AG04450 (cell line): ENCODE results near the gene UBE2E2. TPM values are rescaled to one million over a fixed set of nuclear protein-coding genes. Genes with fewer than 3 reads are reported as not detected.

Experiments used
- CTCF ChIA-PET: fragments of 300-600, 350-600 bp; formaldehyde crosslinking; extraction: SDS; loops from one replicate; lab custom pipeline; 2022; ENCODE audit warnings: antibody characterized with exemption, inconsistent platforms; lab: Charles Lee
- POLR2A ChIA-PET: fragments of 350-600 bp; formaldehyde crosslinking; extraction: SDS; loops from one replicate; lab custom pipeline; 2021; ENCODE audit warnings: antibody characterized with exemption, inconsistent platforms; lab: Yijun Ruan, JAX
- DNase-seq: peaks from one replicate; pipeline ENCODE4 v3.0.0-alpha.2; 2011; ENCODE audit warnings: low read depth, low spot score
- H3K27ac ChIP-seq: one replicate; pipeline ENCODE4 v1.5.1; 2012; ENCODE audit warnings: low read depth, low read length, control low read depth
- H3K27me3 ChIP-seq: one replicate; pipeline ENCODE4 v1.6.0; 2012; ENCODE audit warnings: low read length; ENCODE audit not compliant: control insufficient read depth, insufficient read depth
- H3K4me3 ChIP-seq: 2 replicates; pipeline ENCODE4 v1.5.1; 2011; ENCODE audit warnings: mild to moderate bottlenecking, low read depth, low read length, control low read depth
- H3K9me3 ChIP-seq: 2 replicates; pipeline ENCODE4 v1.5.1; 2012; ENCODE audit warnings: low read length; ENCODE audit not compliant: control insufficient read depth, insufficient read depth
- polyA plus RNA-seq: library from polyadenylated mRNA; depleted of rRNA; stranded (reverse); fragments of >200 nt; gene quantifications from 2 replicates; pipeline ENCODE4 v1.2.3, GENCODE V29; 2011
- TF ChIP-seq, protein P1 (sequence below): IDR thresholded peaks from 2 replicates; pipeline ENCODE4 v1.5.1; 2011; ENCODE audit warnings: low read depth, low read length, control low read depth, inconsistent platforms

The UBE2E2 gene
- polyA plus RNA-seq, 1 experiment = 43.2 TPM

DNA sequence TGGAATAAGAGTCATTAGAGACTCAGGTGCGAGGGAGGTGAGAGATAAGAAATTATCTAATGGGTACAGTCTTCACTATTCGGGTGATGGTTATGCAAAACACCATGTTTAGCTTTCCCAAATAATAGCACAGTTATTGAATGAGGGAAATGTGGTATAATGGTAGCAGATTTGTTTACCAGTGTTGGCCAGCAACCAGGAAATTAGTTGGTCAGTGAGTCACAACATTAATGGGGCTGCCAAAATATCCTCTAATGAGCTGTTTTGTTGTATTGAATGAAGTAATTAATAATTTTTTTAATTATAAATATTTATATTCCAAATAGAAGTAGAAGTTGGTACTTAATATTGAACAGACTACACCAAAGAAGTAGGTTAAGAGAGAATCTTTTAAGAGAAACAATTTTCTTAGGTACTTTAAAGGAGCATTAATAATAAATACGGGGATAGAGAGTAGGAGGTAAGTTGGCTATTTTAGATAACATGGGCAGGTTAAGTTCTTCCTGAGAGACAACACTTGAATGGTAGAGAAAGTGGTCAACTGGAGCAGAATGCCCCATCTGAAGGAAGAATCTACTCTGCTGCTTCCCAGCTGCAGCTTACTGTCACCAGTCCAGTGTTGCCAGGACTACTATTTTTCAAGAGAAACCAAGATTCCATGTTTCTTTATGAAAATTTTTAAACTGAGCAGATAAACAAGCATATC is 218.8 kb downstream of the UBE2E2 start:
- H3K4me3 ChIP-seq = no peak overlapping the region
- no peak overlapping the region for H3K27ac ChIP-seq
- TF ChIP-seq, protein P1, sequence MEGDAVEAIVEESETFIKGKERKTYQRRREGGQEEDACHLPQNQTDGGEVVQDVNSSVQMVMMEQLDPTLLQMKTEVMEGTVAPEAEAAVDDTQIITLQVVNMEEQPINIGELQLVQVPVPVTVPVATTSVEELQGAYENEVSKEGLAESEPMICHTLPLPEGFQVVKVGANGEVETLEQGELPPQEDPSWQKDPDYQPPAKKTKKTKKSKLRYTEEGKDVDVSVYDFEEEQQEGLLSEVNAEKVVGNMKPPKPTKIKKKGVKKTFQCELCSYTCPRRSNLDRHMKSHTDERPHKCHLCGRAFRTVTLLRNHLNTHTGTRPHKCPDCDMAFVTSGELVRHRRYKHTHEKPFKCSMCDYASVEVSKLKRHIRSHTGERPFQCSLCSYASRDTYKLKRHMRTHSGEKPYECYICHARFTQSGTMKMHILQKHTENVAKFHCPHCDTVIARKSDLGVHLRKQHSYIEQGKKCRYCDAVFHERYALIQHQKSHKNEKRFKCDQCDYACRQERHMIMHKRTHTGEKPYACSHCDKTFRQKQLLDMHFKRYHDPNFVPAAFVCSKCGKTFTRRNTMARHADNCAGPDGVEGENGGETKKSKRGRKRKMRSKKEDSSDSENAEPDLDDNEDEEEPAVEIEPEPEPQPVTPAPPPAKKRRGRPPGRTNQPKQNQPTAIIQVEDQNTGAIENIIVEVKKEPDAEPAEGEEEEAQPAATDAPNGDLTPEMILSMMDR = no peak
- H3K9me3 ChIP-seq = no peaks in the 10 kb centered on the region
- no peaks in the 10 kb centered on the region for H3K27me3 ChIP-seq
- POLR2A ChIA-PET = no interaction called here
- CTCF ChIA-PET = no interaction called here
- DNase-seq = no peak

DNA sequence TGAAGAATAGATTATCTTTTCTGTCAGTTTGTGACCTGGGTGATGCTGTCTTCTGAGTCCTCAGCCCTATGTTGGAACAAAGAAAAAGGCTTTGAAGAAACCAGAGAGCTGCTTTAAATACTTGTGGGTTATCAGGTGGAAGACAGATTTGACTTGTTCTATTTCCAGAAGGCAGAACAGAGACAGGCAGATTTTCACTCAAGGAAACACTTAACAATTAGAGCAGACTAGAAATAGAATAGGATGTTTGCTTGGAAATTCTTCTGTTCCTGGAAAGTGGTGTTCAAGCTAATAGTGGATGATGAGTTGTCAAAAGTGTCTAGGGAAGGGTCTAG is 219.4 kb downstream of the UBE2E2 start:
- no peak for DNase-seq
- CTCF ChIA-PET = no interaction called here
- POLR2A ChIA-PET = no interaction called here

DNA sequence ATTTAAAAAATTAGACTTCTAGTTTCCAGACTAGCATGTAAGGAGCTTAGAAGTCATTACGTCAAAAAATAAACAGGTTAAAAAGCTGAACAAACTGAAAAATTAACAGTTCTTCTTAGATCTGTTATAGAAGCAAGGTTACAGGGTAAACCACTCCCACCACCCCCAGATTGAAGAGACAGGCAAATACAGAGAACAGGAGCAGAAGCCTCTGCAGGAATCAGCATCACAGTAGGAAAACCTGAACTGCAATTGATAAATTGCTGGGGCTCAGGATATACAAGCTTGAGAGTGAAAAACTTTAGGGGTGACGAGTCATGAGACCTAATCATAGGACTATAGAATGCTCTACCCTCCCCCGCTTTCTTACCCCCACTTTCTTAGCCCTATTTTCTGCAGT is 222.3 kb downstream of the UBE2E2 start:
- POLR2A ChIA-PET = interaction anchor here (0.7 kb wide), 1 partner anchor 29 kb away, joined by 4 read pairs; no protein-coding TSS in a partner anchor
- CTCF ChIA-PET = no interaction called here

More for the DNA sequence above, 219.4 kb downstream of the UBE2E2 start:
- TF ChIP-seq, protein P1 = no peak
- H3K4me3 ChIP-seq = no peak overlapping the region
- H3K9me3 ChIP-seq = no peaks in the 10 kb centered on the region
- H3K27ac ChIP-seq = no peak overlapping the region
- H3K27me3 ChIP-seq = no peaks in the 10 kb centered on the region

DNA sequence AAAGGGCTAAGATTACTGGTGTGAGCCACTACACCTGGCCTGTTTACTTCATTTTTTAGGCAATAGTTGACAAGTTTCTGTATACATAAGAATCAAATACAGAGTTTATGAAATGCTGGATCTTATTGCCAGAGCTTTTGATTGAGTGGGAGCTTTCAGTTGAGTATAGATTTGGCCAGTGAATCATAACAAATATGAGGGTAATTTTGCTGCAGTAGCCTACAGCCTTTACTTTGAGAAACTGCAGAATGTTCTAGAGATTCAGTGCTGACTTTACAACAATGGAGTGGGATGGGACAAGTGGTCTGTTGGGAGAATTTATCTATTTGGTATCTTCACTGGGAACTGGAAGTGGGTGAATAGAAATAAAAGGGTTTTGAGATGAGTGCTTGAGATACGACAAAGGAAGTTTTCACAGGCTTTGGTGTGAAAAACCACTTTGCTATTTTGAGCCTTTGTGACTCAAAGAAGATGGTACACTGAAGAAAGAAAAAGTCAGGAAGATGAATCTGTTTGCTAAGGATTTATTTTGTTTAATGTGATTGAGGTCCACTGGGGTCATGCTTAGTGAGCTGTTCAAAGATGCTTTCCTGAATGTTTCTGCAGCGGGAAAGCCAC is 227.8 kb downstream of the UBE2E2 start:
- DNase-seq = no peak
- TF ChIP-seq, protein P1 = no peak
- Histone ChIP-seq H3K9me3 (no peaks in the 10 kb centered on the region), H3K4me3 (no peak overlapping the region), H3K27ac (no peak overlapping the region), H3K27me3 (no peaks in the 10 kb centered on the region)
- CTCF ChIA-PET = no interaction called here
- POLR2A ChIA-PET = no interaction called here

More for the DNA sequence above, 222.3 kb downstream of the UBE2E2 start:
- no peaks in the 10 kb centered on the region for H3K9me3 ChIP-seq
- H3K27ac ChIP-seq = no peak overlapping the region
- no peak overlapping the region for H3K4me3 ChIP-seq
- TF ChIP-seq, protein P1 = no peak
- no peaks in the 10 kb centered on the region for H3K27me3 ChIP-seq
- DNase-seq = no peak

DNA sequence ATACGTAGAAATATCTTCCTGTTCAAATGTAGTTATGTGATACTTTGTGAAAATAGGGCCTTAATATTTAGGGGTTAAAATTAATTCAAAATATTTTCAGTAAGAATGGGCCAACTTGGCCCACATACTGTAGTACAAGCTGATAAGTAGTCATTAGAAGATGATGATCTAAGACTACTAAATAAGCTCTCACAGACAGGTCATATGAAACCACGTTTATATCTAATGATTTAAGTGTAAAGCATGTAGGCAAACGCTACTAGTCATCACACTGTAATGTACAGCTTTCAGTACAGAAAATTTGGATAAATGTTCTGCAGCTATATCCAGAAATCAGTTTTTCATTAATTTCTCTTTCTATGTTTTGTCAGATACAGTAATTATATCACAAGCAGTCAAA is 228.6 kb downstream of the UBE2E2 start:
- TF ChIP-seq, protein P1 = no peak
- H3K4me3 ChIP-seq = no peak overlapping the region
- no peaks in the 10 kb centered on the region for H3K27me3 ChIP-seq
- no peaks in the 10 kb centered on the region for H3K9me3 ChIP-seq
- no peak overlapping the region for H3K27ac ChIP-seq
- no peak for DNase-seq
- ChIA-PET CTCF (no interaction called here), POLR2A (interaction anchor here (0.5 kb wide), 1 partner anchor 356 kb away, joined by 8 read pairs; no protein-coding TSS in a partner anchor)
